Measurements from ENCODE around the gene CDC14B. TPM values are rescaled to one million over a fixed set of nuclear protein-coding genes. Genes with fewer than 3 reads are reported as not detected.

Gene CDC14B
- total RNA-seq, 1 experiment from 2014 or later = 11.4 TPM

GRCh38 chr9:96493757-96494156 is 125.9 kb downstream of the CDC14B start:
- H3K4me3 ChIP-seq (ENCODE audit: low read length) = no peak overlapping the region
- H3K79me2 ChIP-seq (ENCODE audit: low read length) = no peaks in the 10 kb centered on the region
- intact Hi-C loops (cut with micrococcal nuclease) = no loop called here
- TF ChIP-seq EZH2 (IDR thresholded peaks at IDR 0.05; ENCODE audit: low read length, unreplicated experiment) = no peak
- TF ChIP-seq CTCF (conservative IDR thresholded peaks at IDR 0.05; ENCODE audit: low read depth, low read length) = no peak
- TF ChIP-seq EZH2phosphoT487 (IDR thresholded peaks at IDR 0.05; ENCODE audit: borderline replicate concordance, low read length) = no peak
- H3K9me3 ChIP-seq (ENCODE audit: low read length) = no peaks in the 10 kb centered on the region
- H3F3A ChIP-seq (ENCODE audit: low read length, unreplicated experiment) = no peaks in the 10 kb centered on the region
- no peak overlapping the region for H3K9ac ChIP-seq (ENCODE audit: low read length)
- no peak overlapping the region for H3K27ac ChIP-seq (ENCODE audit: low read length)
- no peaks in the 10 kb centered on the region for H3K27me3 ChIP-seq (ENCODE audit: low read length)
- ChIA-PET CTCF (no interaction called here), POLR2A (ENCODE audit: unreplicated experiment) (no interaction called here)
- DNase-seq (no peak), ATAC-seq (no peak)
- no peaks in the 10 kb centered on the region for H4K20me1 ChIP-seq (ENCODE audit: low read length)
- no peaks in the 10 kb centered on the region for H3K4me1 ChIP-seq (ENCODE audit: insufficient read depth, low read length)
- no peak overlapping the region for H3K4me2 ChIP-seq (ENCODE audit: low read length)
- BruUV-seq (replicated peaks) = no TSS peak
- no peaks in the 10 kb centered on the region for H3K36me3 ChIP-seq (ENCODE audit: low read depth, low read length)
- H3K9me2 ChIP-seq (replicated peaks; ENCODE audit: low read length) = no peaks in the 10 kb centered on the region
- H2AFZ ChIP-seq (ENCODE audit: low read length) = no peak overlapping the region

GRCh38 chr9:96492993-96493531 is 126.6 kb downstream of the CDC14B start:
- Histone ChIP-seq H2AFZ (ENCODE audit: low read length) (no peak overlapping the region), H3K9me3 (ENCODE audit: low read length) (no peaks in the 10 kb centered on the region), H3K4me2 (ENCODE audit: low read length) (no peak overlapping the region), H3K27ac (ENCODE audit: low read length) (no peak overlapping the region), H4K20me1 (ENCODE audit: low read length) (no peaks in the 10 kb centered on the region), H3K9me2 (replicated peaks; ENCODE audit: low read length) (no peaks in the 10 kb centered on the region), H3F3A (ENCODE audit: low read length, unreplicated experiment) (no peaks in the 10 kb centered on the region), H3K36me3 (ENCODE audit: low read depth, low read length) (no peaks in the 10 kb centered on the region), H3K4me3 (ENCODE audit: low read length) (no peak overlapping the region), H3K4me1 (ENCODE audit: insufficient read depth, low read length) (no peaks in the 10 kb centered on the region), H3K27me3 (ENCODE audit: low read length) (no peaks in the 10 kb centered on the region), H3K9ac (ENCODE audit: low read length) (no peak overlapping the region), H3K79me2 (ENCODE audit: low read length) (no peaks in the 10 kb centered on the region)
- no peak for ATAC-seq
- intact Hi-C loops (cut with micrococcal nuclease) = no loop called here
- ChIA-PET POLR2A (ENCODE audit: unreplicated experiment) (no interaction called here), CTCF (no interaction called here)
- no TSS peak for BruUV-seq (replicated peaks)
- TF ChIP-seq EZH2phosphoT487 (IDR thresholded peaks at IDR 0.05; ENCODE audit: borderline replicate concordance, low read length) (no peak), CTCF (conservative IDR thresholded peaks at IDR 0.05; ENCODE audit: low read depth, low read length) (no peak), EZH2 (IDR thresholded peaks at IDR 0.05; ENCODE audit: low read length, unreplicated experiment) (no peak)
- DNase-seq = no peak

- no peaks in the 10 kb centered on the region for H3F3A ChIP-seq (ENCODE audit: low read length, unreplicated experiment)
- H3K4me1 ChIP-seq (ENCODE audit: insufficient read depth, low read length) = no peaks in the 10 kb centered on the region
- H3K4me3 ChIP-seq (ENCODE audit: low read length) = no peak overlapping the region
- no peak for DNase-seq
- no peaks in the 10 kb centered on the region for H4K20me1 ChIP-seq (ENCODE audit: low read length)
- ChIA-PET CTCF (no interaction called here), POLR2A (ENCODE audit: unreplicated experiment) (no interaction called here)
- no peaks in the 10 kb centered on the region for H3K9me2 ChIP-seq (replicated peaks; ENCODE audit: low read length)
- H3K9ac ChIP-seq (ENCODE audit: low read length) = no peak overlapping the region
- no peak overlapping the region for H3K27ac ChIP-seq (ENCODE audit: low read length)
- H3K4me2 ChIP-seq (ENCODE audit: low read length) = no peak overlapping the region
- intact Hi-C loops (cut with micrococcal nuclease) = no loop called here
- BruUV-seq (replicated peaks) = no TSS peak
- no peaks in the 10 kb centered on the region for H3K79me2 ChIP-seq (ENCODE audit: low read length)
- no peak for ATAC-seq
- no peak overlapping the region for H2AFZ ChIP-seq (ENCODE audit: low read length)
- no peaks in the 10 kb centered on the region for H3K27me3 ChIP-seq (ENCODE audit: low read length)
- H3K9me3 ChIP-seq (ENCODE audit: low read length) = no peaks in the 10 kb centered on the region
- TF ChIP-seq EZH2 (IDR thresholded peaks at IDR 0.05; ENCODE audit: low read length, unreplicated experiment) (no peak), EZH2phosphoT487 (IDR thresholded peaks at IDR 0.05; ENCODE audit: borderline replicate concordance, low read length) (no peak), CTCF (conservative IDR thresholded peaks at IDR 0.05; ENCODE audit: low read depth, low read length) (no peak)
- no peaks in the 10 kb centered on the region for H3K36me3 ChIP-seq (ENCODE audit: low read depth, low read length)
Observed at GRCh38 chr9:96491880-96492525, 127.6 kb downstream of the CDC14B start.

Measured in PC-3 (cell line).